Measurements from ENCODE around the gene CACNA1I. TPM values are rescaled to one million over a fixed set of nuclear protein-coding genes. Genes with fewer than 3 reads are reported as not detected.

CACNA1I gene
- total and polyA plus RNA-seq, 2 of the 8 experiments (the other 6 are each of a cell fraction or from before 2014, with no cell fraction given): 0.77 to 1.2 TPM

DNA sequence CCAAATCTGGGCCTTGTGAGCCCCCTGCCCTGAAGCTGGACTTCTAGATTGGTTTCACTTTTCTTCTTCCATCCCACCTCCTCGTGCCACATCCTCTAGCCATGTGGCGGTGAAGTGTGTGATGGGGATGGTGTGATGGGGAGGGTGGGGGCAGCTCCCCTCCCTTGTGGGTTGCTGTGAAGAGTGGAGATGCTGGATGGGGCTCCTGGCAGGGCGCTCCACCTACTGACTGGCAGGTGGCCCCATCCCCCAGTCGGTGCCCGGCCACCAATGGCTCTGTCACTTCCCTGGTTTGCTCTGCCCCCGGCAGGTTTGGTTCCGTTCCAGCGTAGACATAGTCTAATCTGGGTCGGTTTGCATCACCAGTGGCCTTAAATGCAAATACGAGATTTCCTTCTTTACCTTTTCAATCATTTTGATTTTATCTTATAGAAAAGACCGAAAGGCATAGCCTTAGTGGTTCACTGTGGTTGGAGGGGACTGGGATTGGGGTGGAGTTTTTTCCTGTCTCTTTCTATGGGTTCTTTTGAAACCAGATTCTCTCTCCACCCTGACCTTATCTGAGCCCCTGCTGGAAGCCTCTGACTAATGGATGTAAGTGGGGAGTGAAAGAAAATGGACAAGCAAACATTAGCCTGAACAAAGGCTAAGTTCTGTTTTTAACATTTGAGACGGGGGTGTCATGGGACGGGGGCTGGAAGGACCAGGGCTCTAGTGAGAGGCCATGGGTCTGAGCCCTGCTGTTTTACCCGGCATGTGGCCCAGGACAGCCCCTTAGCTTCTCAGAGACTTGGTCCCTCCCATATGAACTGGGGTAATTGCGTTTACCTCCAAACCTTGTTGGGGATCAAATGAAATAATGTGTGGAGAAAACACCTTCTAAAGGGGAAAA, 149.3 kb downstream of the CACNA1I start:
- Histone ChIP-seq H3K79me2 (ENCODE audit: control insufficient read depth in 1 of 2, insufficient read depth in 2 of 2, low read length in 2 of 2) (no peaks in the 10 kb centered on the region), H3K27ac (ENCODE audit: low read depth, low read length) (no peak overlapping the region), H2BK20ac (ENCODE audit: low read length) (no peak overlapping the region), H2AFZ (ENCODE audit: low read length) (no peak overlapping the region), H4K20me1 (replicated peaks in 1 of 2; ENCODE audit: control insufficient read depth in 1 of 2, insufficient read depth in 2 of 2, low read length in 2 of 2) (no peaks in the 10 kb centered on the region), H3K56ac (replicated peaks; ENCODE audit: insufficient read length, low read depth, low read length) (no peak overlapping the region), H2BK120ac (replicated peaks; ENCODE audit: low read depth, low read length) (no peak overlapping the region), H2BK15ac (ENCODE audit: low read length) (no peak overlapping the region), H3K9me3 (ENCODE audit: insufficient read depth in 2 of 2, low read depth in 1 of 2, low read length in 1 of 2) (no peaks in the 10 kb centered on the region), H3K27me3 (replicated peaks in 1 of 4; ENCODE audit: control insufficient read depth in 3 of 4, extremely low read depth in 1 of 4, insufficient read depth in 3 of 4, low read length in 3 of 4) (no peaks in the 10 kb centered on the region), H3K18ac (ENCODE audit: extremely low read depth, low read length) (no peak overlapping the region), H4K5ac (ENCODE audit: insufficient read length, low read depth, low read length) (no peak overlapping the region), H3K23me2 (ENCODE audit: low read depth, low read length) (no peaks in the 10 kb centered on the region), H3K4ac (replicated peaks; ENCODE audit: insufficient read length, low read depth, low read length) (no peak overlapping the region), H2AK5ac (ENCODE audit: low read depth, low read length) (no peak overlapping the region), H3K9ac (replicated peaks in 1 of 4; ENCODE audit: extremely low read depth in 1 of 4, low read depth in 3 of 4, low read length in 3 of 4) (no peak overlapping the region), H3K14ac (ENCODE audit: insufficient read length) (no peak overlapping the region), H3K36me3 (ENCODE audit: control insufficient read depth in 2 of 4, insufficient read depth in 4 of 4, low read length in 3 of 4) (no peaks in the 10 kb centered on the region), H3K4me2 (ENCODE audit: insufficient read depth in 1 of 2, low read depth in 2 of 2, low read length in 2 of 2) (no peak overlapping the region), H2BK12ac (ENCODE audit: low read depth, low read length) (no peak overlapping the region), H4K91ac (replicated peaks; ENCODE audit: insufficient read length, low read length) (no peak overlapping the region), H3K4me3 (ENCODE audit: extremely low read depth in 1 of 4, insufficient read depth in 2 of 4, low read depth in 3 of 4, low read length in 4 of 4) (no peak overlapping the region), H3K4me1 (replicated peaks in 1 of 4; ENCODE audit: control insufficient read depth in 3 of 4, insufficient read depth in 4 of 4, low read length in 3 of 4) (no peaks in the 10 kb centered on the region; a peak in 1 of 7 replicates), H3K23ac (ENCODE audit: insufficient read length) (no peak overlapping the region), H3K79me1 (ENCODE audit: low read depth, low read length) (no peaks in the 10 kb centered on the region), H2BK5ac (ENCODE audit: low read depth, low read length) (no peak overlapping the region), H4K8ac (ENCODE audit: extremely low read depth, insufficient read depth, low read length) (no peak overlapping the region; the same call in 1 of the 2 replicates)
- POLR2A ChIA-PET (ENCODE audit: partially characterized antibody): no interaction called here
- 85% methylated on average over 15 of the region's 15 CpGs; no CpG with 5 or more reads in 1 of the 2 experiments for WGBS, 2 experiments (ENCODE audit: extremely low coverage in 1 of 2, insufficient coverage in 1 of 2, insufficient read length in 1 of 2, insufficient replicate concordance in 2 of 2, low coverage in 1 of 2, low lambda C conversion rate in 2 of 2, missing lambda C conversion rate in 1 of 2)
- CTCF ChIA-PET (ENCODE audit: partially characterized antibody): no interaction called here
- DNase-seq (ENCODE audit: low read depth in 1 of 2, low spot score in 2 of 2) (no peak), FAIRE-seq (no peak)
- TF ChIP-seq, protein P1, sequence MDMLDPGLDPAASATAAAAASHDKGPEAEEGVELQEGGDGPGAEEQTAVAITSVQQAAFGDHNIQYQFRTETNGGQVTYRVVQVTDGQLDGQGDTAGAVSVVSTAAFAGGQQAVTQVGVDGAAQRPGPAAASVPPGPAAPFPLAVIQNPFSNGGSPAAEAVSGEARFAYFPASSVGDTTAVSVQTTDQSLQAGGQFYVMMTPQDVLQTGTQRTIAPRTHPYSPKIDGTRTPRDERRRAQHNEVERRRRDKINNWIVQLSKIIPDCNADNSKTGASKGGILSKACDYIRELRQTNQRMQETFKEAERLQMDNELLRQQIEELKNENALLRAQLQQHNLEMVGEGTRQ (IDR thresholded peaks at IDR 0.05; ENCODE audit: low read length): no peak
- no peak for TF ChIP-seq CBX5 (IDR thresholded peaks at IDR 0.05; ENCODE audit: low read depth, low read length)
- TF ChIP-seq RFX5 (IDR thresholded peaks at IDR 0.05; ENCODE audit: borderline replicate concordance, low read depth, low read length): no peak
- TF ChIP-seq EGR1 (IDR thresholded peaks at IDR 0.05; ENCODE audit: borderline replicate concordance, low read depth, low read length): no peak
- no peak for TF ChIP-seq BCL11A (IDR thresholded peaks at IDR 0.05; ENCODE audit: low read depth in 2 of 2, low read length in 2 of 2)
- no peak for TF ChIP-seq CEBPB (IDR thresholded peaks at IDR 0.05; ENCODE audit: low read depth, low read length)
- no peak for TF ChIP-seq FOSL1 (IDR thresholded peaks at IDR 0.05; ENCODE audit: insufficient read depth, low read depth, low read length)
- TF ChIP-seq ATF3 (IDR thresholded peaks at IDR 0.05; ENCODE audit: insufficient read depth, low read depth, low read length): no peak
- TF ChIP-seq KDM5A (IDR thresholded peaks at IDR 0.05; ENCODE audit: low read length): no peak
